ENCODE results near the gene PAX6.

The PAX6 gene

DNA sequence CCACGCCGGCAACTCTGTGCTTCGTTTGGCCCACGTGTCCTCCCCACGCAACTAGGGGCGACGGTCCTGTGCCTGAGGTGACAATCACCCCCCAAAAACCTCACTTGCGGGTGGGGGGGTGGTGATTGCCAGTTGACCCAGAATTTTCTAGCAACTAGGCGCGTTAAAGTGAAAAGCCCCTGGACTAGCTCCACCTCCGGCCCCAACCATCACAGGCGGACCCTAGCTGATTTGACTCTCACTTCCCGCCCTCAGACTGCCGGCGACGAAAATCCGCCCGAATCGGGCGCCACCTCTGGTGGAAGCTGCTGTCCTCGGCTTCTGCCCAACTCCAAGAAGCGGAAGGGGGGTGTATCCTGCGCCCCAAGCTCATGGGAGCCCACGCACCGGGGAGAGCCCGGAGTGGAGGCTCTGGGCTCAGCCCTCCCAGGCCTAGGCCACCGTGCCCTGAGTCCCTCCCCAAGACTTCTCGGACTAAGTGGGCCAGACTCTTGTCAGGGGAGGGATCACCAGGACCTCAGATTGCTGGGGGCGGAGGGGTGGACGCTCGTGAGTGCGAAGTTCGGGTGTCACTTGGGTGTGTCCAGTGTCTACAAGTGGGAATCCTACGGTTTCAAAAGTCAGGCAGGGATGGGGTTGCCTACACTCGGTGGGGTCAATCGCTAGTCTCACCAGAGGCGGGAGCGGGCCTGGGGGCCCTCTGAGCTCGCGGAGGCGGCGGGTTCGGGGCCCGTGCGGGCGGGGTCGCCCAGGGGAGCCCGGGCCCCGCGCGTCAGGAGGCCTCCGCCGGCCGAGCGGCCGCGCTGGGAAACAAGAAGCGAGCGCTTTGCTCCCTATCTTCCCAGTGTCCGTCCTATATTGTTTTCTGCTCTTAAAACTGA, 12.3 kb downstream of the PAX6 start:
- no peak for DNase-seq (ENCODE audit: low read depth in 2 of 2, low spot score in 1 of 2)

DNA sequence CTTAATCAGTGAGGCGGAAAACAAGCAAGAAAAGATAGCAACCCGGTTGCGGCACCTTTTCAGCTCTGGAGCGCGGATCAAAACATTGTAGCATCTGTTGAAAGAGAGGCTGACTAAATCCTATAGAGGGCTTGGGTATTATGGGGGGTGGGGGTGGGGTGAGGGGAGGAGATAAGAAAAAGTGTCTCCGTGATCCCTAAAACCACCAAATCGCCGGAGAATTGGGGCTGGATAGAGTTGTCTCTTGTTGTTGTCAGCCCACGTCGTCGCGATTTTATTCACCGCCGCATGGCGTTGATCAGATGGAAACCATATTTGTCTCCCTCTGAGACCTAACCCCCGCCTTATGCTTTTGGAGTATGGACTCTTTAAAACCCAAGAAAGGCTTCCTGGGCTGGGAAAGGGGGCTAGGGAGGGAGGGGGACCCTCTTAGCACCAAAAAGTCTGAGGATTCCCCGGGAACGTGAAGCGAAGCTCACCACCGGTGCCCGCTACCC, 13.0 kb downstream of the PAX6 start:
- no peak for DNase-seq (ENCODE audit: low read depth in 2 of 2, low spot score in 1 of 2)

GRCh38 chr11:31797190-31798056, 13.7 kb downstream of the PAX6 start:
- no peak for DNase-seq (ENCODE audit: low read depth in 2 of 2, low spot score in 1 of 2)

DNA sequence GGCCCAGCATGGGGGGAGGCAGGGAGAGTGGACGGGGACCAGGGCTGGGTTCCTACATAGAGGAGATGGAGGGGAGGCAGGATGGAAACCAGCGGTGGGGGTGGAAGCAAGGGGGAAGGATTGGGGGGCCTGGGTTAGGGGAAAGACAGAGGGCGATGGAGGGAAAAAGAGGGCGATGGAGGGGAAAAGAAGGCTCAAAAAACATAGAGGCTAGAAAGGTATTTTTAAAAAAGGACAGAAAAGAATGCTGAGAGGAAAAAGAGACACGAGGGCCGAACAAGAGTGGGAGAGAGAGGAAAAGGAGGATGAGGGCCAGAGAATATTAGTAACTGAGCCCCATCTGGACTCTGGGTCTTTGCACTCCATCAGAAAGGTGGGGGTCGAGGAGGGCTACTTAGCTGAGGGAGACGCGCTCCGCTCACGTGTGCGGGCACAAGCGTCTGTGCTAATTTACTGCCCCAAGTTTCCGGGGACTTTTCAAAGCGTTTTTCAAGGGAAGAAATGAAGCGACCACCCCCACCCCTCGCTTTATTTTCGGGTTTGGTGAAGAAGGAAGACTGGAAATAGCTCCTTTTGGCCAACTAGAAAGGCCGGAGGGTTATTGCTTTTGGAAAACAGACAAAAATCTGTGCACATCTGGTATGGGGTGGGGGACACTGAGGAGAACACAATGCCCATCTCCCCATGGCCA, 14.5 kb downstream of the PAX6 start:
- DNase-seq (ENCODE audit: low read depth in 2 of 2, low spot score in 1 of 2) = no peak

DNA sequence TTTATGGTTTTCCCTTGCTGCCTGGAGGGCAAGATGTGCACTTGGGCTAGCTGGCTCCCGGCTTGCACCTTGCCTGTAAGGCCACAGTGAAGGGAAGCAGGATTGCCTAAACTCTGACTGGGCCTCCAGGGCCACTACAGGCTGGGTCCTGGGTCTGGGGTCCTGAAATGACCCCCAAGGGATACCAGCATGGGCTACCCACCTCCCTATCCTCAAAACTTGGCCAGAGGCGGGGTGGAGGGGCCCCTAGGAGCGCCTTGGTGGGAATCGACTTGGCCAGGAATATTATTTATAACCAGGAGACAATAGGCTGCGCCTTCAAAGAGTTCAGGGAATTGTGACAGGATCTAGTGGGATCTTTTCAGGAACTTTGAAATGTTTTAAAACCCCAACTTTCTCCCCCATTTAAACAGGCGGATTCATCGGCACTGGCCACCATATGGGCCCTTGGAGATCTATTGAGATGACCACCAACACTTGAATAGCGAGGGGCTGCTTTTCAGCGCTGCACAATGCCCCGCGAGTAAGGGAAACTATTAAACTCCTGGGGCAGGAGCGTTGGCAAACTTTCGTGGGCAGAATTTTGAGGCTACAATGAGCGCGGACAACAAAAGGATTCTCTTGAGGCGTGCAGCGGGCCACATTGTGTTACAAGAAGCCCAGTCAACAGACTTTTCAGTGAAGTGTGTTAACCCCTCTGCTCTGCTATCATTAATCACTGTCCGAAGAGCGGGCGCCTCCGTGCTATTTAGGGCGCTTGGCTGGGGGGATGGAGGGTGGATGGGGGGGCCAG, 15.2 kb downstream of the PAX6 start:
- no peak for DNase-seq (ENCODE audit: low read depth in 2 of 2, low spot score in 1 of 2)

DNA sequence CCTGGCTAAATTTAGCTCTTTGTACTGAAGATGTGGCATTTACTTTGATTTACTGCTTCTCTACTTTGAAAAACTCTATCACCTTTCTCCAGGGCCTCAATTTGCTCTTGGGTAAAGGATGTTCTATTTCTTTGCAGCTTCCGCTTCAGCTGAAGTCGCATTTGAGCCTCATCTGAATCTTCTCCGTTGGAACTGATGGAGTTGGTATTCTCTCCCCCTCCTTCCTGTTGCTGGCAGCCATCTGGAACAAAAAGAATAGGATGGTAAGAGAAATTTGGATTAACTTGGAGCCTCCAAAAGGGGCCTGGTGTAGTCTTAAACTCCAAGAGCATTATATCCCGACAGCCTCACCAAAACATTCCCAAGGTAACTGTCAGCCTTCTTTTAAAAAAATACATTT, 16.6 kb downstream of the PAX6 start:
- DNase-seq (ENCODE audit: low read depth in 2 of 2, low spot score in 1 of 2) = no peak

GRCh38 chr11:31793264-31793663, 17.9 kb downstream of the PAX6 start:
- DNase-seq (ENCODE audit: low read depth in 2 of 2, low spot score in 1 of 2) = no peak

DNA sequence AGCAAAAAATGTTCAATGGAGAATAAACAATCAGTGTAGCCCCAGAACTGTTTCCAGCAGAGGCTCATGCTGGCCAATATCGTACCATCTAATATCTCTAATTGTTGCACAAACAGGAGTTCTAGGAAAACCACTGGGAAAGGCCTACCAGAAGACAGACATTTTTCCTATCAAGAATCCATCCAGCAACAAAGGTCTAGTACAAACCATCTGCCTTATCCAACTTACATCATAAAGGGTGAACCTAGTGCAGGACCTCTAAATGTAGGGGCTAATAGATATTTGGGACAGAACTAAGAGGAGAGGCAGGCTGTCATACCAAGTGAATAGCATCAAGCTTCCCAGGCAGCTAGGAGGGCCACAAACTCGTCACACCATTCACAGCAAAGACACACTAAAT, 18.7 kb downstream of the PAX6 start:
- DNase-seq (ENCODE audit: low read depth in 2 of 2, low spot score in 1 of 2) = no peak

DNA sequence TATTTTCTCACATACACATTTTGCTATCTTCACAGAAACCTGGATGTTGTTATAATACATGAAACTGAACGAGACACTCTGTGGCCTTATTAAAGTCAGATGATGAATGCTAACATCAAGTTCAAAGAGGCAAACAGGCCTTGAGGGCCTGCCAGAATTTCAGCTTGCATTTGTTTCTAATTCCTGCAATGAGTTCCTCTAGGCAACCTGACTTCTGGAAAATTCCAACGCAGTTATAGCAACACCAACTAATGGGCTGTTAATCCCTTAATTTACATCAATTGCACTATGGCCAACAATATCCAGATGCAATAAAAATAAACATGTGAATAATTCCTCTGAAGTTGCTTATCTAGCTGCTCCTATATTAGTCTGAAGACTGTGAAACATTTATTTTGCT, 19.1 kb downstream of the PAX6 start:
- DNase-seq (ENCODE audit: low read depth in 2 of 2, low spot score in 1 of 2) = no peak

- no peak for DNase-seq (ENCODE audit: low read depth in 2 of 2, low spot score in 1 of 2)
Observed at GRCh38 chr11:31790649-31791048, 20.5 kb downstream of the PAX6 start.

GRCh38 chr11:31788085-31788484, 23.0 kb downstream of the PAX6 start:
- no peak for DNase-seq (ENCODE audit: low read depth in 2 of 2, low spot score in 1 of 2)

GRCh38 chr11:31786996-31787685, 24.0 kb downstream of the PAX6 start:
- DNase-seq (ENCODE audit: low read depth in 2 of 2, low spot score in 1 of 2) = no peak

DNA sequence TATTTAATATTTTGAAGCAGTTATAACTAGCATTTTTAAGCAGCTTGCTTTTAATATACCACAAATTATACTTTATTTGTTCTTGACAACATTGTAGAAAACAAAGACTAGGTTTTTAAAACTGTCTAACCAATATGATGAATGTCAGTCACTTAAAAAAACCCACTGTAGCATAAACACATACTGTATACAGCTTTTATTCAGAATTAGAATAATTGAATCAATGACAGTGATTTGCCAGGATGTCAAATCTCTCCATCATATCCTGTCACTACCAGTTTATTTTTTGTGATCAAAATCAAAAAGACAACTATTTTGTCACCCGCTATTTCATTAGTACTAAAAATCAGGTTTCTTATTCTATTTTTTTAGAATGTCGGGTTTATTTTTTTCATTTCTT, 26.5 kb downstream of the PAX6 start:
- no peak for DNase-seq (ENCODE audit: low read depth in 2 of 2, low spot score in 1 of 2)

GRCh38 chr11:31783252-31783651, 27.9 kb downstream of the PAX6 start:
- no peak for DNase-seq (ENCODE audit: low read depth in 2 of 2, low spot score in 1 of 2)

DNA sequence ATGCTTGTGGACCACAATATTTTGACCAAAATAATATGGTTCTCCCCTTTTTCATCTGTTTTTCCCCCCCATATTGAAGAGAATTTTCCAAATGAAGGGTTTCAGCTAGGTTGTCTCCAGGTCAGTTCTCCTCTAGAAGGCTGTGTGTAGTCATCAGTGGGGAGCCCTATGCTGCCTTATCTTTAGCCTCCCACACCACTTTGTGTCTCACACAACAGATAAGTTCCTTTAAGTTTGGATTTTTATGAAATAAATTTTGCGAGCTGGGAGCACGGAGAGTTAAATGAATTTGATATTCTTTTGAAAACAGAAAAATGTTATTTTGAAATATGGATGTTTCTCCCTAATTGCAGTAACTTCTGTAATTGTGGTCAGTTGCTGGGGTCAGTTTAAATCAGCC, 28.9 kb downstream of the PAX6 start:
- no peak for DNase-seq (ENCODE audit: low read depth in 2 of 2, low spot score in 1 of 2)

GRCh38 chr11:31780480-31780971, 30.6 kb downstream of the PAX6 start:
- no peak for DNase-seq (ENCODE audit: low read depth in 2 of 2, low spot score in 1 of 2)

- no peak for DNase-seq (ENCODE audit: low read depth in 2 of 2, low spot score in 1 of 2)
Observed at GRCh38 chr11:31780078-31780477, 31.0 kb downstream of the PAX6 start.

DNA sequence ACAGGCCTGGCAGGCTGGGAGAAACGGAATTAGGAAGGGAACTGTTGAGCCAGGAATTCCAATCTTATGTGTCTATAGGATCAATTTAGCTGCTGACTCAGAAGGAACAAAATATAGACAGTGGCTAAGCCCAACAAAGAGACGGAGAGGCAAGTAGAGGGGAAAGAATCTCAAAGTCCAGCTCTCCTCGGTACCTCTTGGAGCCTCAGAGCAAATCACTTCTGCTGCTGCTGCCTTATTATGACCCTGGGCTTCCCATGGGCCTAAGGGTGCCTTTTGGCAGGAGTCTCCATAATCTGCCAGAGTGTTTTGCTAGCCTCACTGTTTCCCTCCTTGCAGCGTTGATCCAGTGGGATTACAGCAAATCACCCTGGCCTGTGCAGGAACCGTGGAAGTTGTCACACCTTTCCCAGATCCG, 31.7 kb downstream of the PAX6 start:
- DNase-seq (ENCODE audit: low read depth in 2 of 2, low spot score in 1 of 2) = no peak

GRCh38 chr11:31772412-31772811, 38.7 kb downstream of the PAX6 start:
- no peak for DNase-seq (ENCODE audit: low read depth in 2 of 2, low spot score in 1 of 2)

Data from stimulated activated CD8-positive, alpha-beta memory T cell treated with anti-CD3 and anti-CD28 coated beads, Interleukin-4, amount 100 ng/mL, for 1 hour (primary cell).